Measurements from ENCODE around the gene GPHN. TPM values are rescaled to one million over a fixed set of nuclear protein-coding genes. Genes with fewer than 3 reads are reported as not detected.

GPHN gene
- total and polyA plus RNA-seq, 4 experiments from 2014 or later, result 9.0 to 18.8 (median 14.9) TPM

- Mint-ChIP-seq H3K36me3 (peaks cover 0 to 10% of the 10 kb centered on the region in 2 donors), H3K4me1 (peaks cover 21 to 43% (median 31%) of the 10 kb centered on the region in 4 donors), H3K27ac (no peak overlapping the region), H3K9me3 (no peaks in the 10 kb centered on the region), H3K27me3 (no peaks in the 10 kb centered on the region), H3K4me3 (peak overlapping the region in 1 of 8 donors; percentile 36)
- no peak overlapping the region for H3K4me3 ChIP-seq (ENCODE audit: low read length in 2 of 2)
- H3K4me1 ChIP-seq (ENCODE audit: insufficient read depth, low read length), result peaks cover 33% of the 10 kb centered on the region
- no peaks in the 10 kb centered on the region for H3K36me3 ChIP-seq (ENCODE audit: insufficient read depth, low read length)
- CTCF ChIA-PET (ENCODE audit: partially characterized antibody), result interaction anchor here (1.4 kb wide), 1 partner anchor 15 kb away, joined by 4 read pairs; no protein-coding TSS in a partner anchor
- POLR2A ChIA-PET (ENCODE audit: partially characterized antibody), result no interaction called here
- H3K9me3 ChIP-seq (ENCODE audit: control insufficient read depth in 1 of 2, low read length in 2 of 2), result no peaks in the 10 kb centered on the region
- H3K27ac ChIP-seq (ENCODE audit: low read depth, low read length), result no peak overlapping the region
- DNase-seq, result peak in 1 of 5 donors; percentile 8
- intact Hi-C loops (cut with micrococcal nuclease), result no loop called here
- no peaks in the 10 kb centered on the region for H3K27me3 ChIP-seq (ENCODE audit: insufficient read depth, low read length)
These were observed 3.9 kb downstream of the GPHN start for GRCh38 chr14:66511849-66512248.

- ChIA-PET CTCF (ENCODE audit: partially characterized antibody) (no interaction called here), POLR2A (ENCODE audit: partially characterized antibody) (no interaction called here)
- Histone ChIP-seq H3K9me3 (ENCODE audit: control insufficient read depth in 1 of 2, low read length in 2 of 2) (no peaks in the 10 kb centered on the region), H3K4me3 (ENCODE audit: low read length in 2 of 2) (no peak overlapping the region), H3K36me3 (ENCODE audit: insufficient read depth, low read length) (no peaks in the 10 kb centered on the region), H3K4me1 (ENCODE audit: insufficient read depth, low read length) (peaks cover 29% of the 10 kb centered on the region), H3K27me3 (ENCODE audit: insufficient read depth, low read length) (no peaks in the 10 kb centered on the region), H3K27ac (ENCODE audit: low read depth, low read length) (no peak overlapping the region)
- Mint-ChIP-seq H3K36me3 (no peaks in the 10 kb centered on the region), H3K4me1 (peaks cover 22 to 32% (median 25%) of the 10 kb centered on the region in 4 donors), H3K4me3 (no peak overlapping the region), H3K27ac (no peak overlapping the region), H3K27me3 (no peaks in the 10 kb centered on the region), H3K9me3 (peaks cover 0 to 5% (median 0%) of the 10 kb centered on the region in 8 donors)
- intact Hi-C loops (cut with micrococcal nuclease), result no loop called here
- DNase-seq, result no peak
These were observed 6.3 kb downstream of the GPHN start for GRCh38 chr14:66514213-66514612.

GRCh38 chr14:66530526-66530925 is 22.6 kb downstream of the GPHN start:
- Mint-ChIP-seq H3K27ac (no peak overlapping the region), H3K4me3 (no peak overlapping the region), H3K27me3 (no peaks in the 10 kb centered on the region), H3K9me3 (peaks cover 0 to 8% (median 2%) of the 10 kb centered on the region in 8 donors), H3K36me3 (peaks cover 0 to 4% of the 10 kb centered on the region in 2 donors), H3K4me1 (peaks cover 13 to 42% (median 25%) of the 10 kb centered on the region in 4 donors)
- Histone ChIP-seq H3K4me1 (ENCODE audit: insufficient read depth, low read length) (no peaks in the 10 kb centered on the region), H3K27ac (ENCODE audit: low read depth, low read length) (no peak overlapping the region), H3K9me3 (ENCODE audit: control insufficient read depth in 1 of 2, low read length in 2 of 2) (no peaks in the 10 kb centered on the region), H3K4me3 (ENCODE audit: low read length in 2 of 2) (no peak overlapping the region), H3K36me3 (ENCODE audit: insufficient read depth, low read length) (no peaks in the 10 kb centered on the region), H3K27me3 (ENCODE audit: insufficient read depth, low read length) (no peaks in the 10 kb centered on the region)
- POLR2A ChIA-PET (ENCODE audit: partially characterized antibody), result no interaction called here
- CTCF ChIA-PET (ENCODE audit: partially characterized antibody), result no interaction called here
- DNase-seq, result no peak
- intact Hi-C loops (cut with micrococcal nuclease), result no loop called here

GRCh38 chr14:66539034-66539433 is 31.1 kb downstream of the GPHN start:
- Mint-ChIP-seq H3K36me3 (no peaks in the 10 kb centered on the region), H3K27me3 (no peaks in the 10 kb centered on the region), H3K27ac (peak overlapping the region in 5 of 7 donors; percentile 5 to 39 (median 23)), H3K4me1 (peaks cover 21 to 32% (median 21%) of the 10 kb centered on the region in 4 donors), H3K9me3 (no peaks in the 10 kb centered on the region), H3K4me3 (peak overlapping the region in 6 of 8 donors; percentile 11 to 74 (median 37))
- peaks cover 19% of the 10 kb centered on the region for H3K4me1 ChIP-seq (ENCODE audit: insufficient read depth, low read length)
- POLR2A ChIA-PET (ENCODE audit: partially characterized antibody), result no interaction called here
- DNase-seq, result peak in 1 of 5 donors; percentile 4
- no peaks in the 10 kb centered on the region for H3K27me3 ChIP-seq (ENCODE audit: insufficient read depth, low read length)
- intact Hi-C loops (cut with micrococcal nuclease), result no loop called here
- no peaks in the 10 kb centered on the region for H3K9me3 ChIP-seq (ENCODE audit: control insufficient read depth in 1 of 2, low read length in 2 of 2)
- H3K27ac ChIP-seq (ENCODE audit: low read depth, low read length), result no peak overlapping the region
- no peaks in the 10 kb centered on the region for H3K36me3 ChIP-seq (ENCODE audit: insufficient read depth, low read length)
- CTCF ChIA-PET (ENCODE audit: partially characterized antibody), result interaction anchor here (0.8 to 0.9 kb wide), 2 partner anchors 25 to 179 kb away, joined by 3 read pairs; no protein-coding TSS in a partner anchor
- no peak overlapping the region for H3K4me3 ChIP-seq (ENCODE audit: low read length in 2 of 2)

- no peak for DNase-seq
- no peaks in the 10 kb centered on the region for H3K9me3 Mint-ChIP-seq
- POLR2A ChIA-PET (ENCODE audit: partially characterized antibody), result no interaction called here
These were observed 32.1 kb downstream of the GPHN start for GRCh38 chr14:66540038-66540437.

GRCh38 chr14:66541627-66542026 is 33.7 kb downstream of the GPHN start:
- no peak for DNase-seq
- Histone ChIP-seq H3K27me3 (ENCODE audit: insufficient read depth, low read length) (no peaks in the 10 kb centered on the region), H3K36me3 (ENCODE audit: insufficient read depth, low read length) (no peaks in the 10 kb centered on the region), H3K4me3 (ENCODE audit: low read length in 2 of 2) (no peak overlapping the region), H3K27ac (ENCODE audit: low read depth, low read length) (no peak overlapping the region), H3K9me3 (ENCODE audit: control insufficient read depth in 1 of 2, low read length in 2 of 2) (no peaks in the 10 kb centered on the region), H3K4me1 (ENCODE audit: insufficient read depth, low read length) (peaks cover 19% of the 10 kb centered on the region)
- Mint-ChIP-seq H3K36me3 (no peaks in the 10 kb centered on the region), H3K27me3 (no peaks in the 10 kb centered on the region), H3K27ac (peak overlapping the region in 2 of 7 donors; percentile 52 to 76), H3K9me3 (no peaks in the 10 kb centered on the region), H3K4me3 (no peak overlapping the region), H3K4me1 (peaks cover 16 to 26% (median 18%) of the 10 kb centered on the region in 4 donors)
- POLR2A ChIA-PET (ENCODE audit: partially characterized antibody), result no interaction called here
- CTCF ChIA-PET (ENCODE audit: partially characterized antibody), result no interaction called here
- intact Hi-C loops (cut with micrococcal nuclease), result no loop called here

More at GRCh38 chr14:66540038-66540437, 32.1 kb downstream of the GPHN start:
- intact Hi-C loops (cut with micrococcal nuclease), result no loop called here
- no peaks in the 10 kb centered on the region for H3K27me3 Mint-ChIP-seq
- Histone ChIP-seq H3K4me3 (ENCODE audit: low read length in 2 of 2) (no peak overlapping the region), H3K27ac (ENCODE audit: low read depth, low read length) (no peak overlapping the region), H3K27me3 (ENCODE audit: insufficient read depth, low read length) (no peaks in the 10 kb centered on the region), H3K4me1 (ENCODE audit: insufficient read depth, low read length) (peaks cover 19% of the 10 kb centered on the region), H3K9me3 (ENCODE audit: control insufficient read depth in 1 of 2, low read length in 2 of 2) (no peaks in the 10 kb centered on the region), H3K36me3 (ENCODE audit: insufficient read depth, low read length) (no peaks in the 10 kb centered on the region)
- H3K36me3 Mint-ChIP-seq, result no peaks in the 10 kb centered on the region
- CTCF ChIA-PET (ENCODE audit: partially characterized antibody), result interaction anchor here (0.9 kb wide), 1 partner anchor 24 kb away, joined by 3 read pairs; no protein-coding TSS in a partner anchor
- peaks cover 21 to 32% (median 21%) of the 10 kb centered on the region in 4 donors for H3K4me1 Mint-ChIP-seq
- H3K27ac Mint-ChIP-seq, result peak overlapping the region in 1 of 7 donors; percentile 54
- H3K4me3 Mint-ChIP-seq, result no peak overlapping the region

GRCh38 chr14:66543996-66544395 is 36.0 kb downstream of the GPHN start:
- Histone ChIP-seq H3K27me3 (ENCODE audit: insufficient read depth, low read length) (no peaks in the 10 kb centered on the region), H3K36me3 (ENCODE audit: insufficient read depth, low read length) (no peaks in the 10 kb centered on the region), H3K27ac (ENCODE audit: low read depth, low read length) (no peak overlapping the region), H3K9me3 (ENCODE audit: control insufficient read depth in 1 of 2, low read length in 2 of 2) (no peaks in the 10 kb centered on the region), H3K4me1 (ENCODE audit: insufficient read depth, low read length) (peaks cover 11% of the 10 kb centered on the region), H3K4me3 (ENCODE audit: low read length in 2 of 2) (no peak overlapping the region)
- POLR2A ChIA-PET (ENCODE audit: partially characterized antibody), result no interaction called here
- no peaks in the 10 kb centered on the region for H3K36me3 Mint-ChIP-seq
- H3K4me1 Mint-ChIP-seq, result peaks cover 8 to 11% (median 9%) of the 10 kb centered on the region in 4 donors
- CTCF ChIA-PET (ENCODE audit: partially characterized antibody), result no interaction called here
- intact Hi-C loops (cut with micrococcal nuclease), result no loop called here
- no peak for DNase-seq
- H3K9me3 Mint-ChIP-seq, result no peaks in the 10 kb centered on the region
- H3K27ac Mint-ChIP-seq, result no peak overlapping the region
- no peaks in the 10 kb centered on the region for H3K27me3 Mint-ChIP-seq
- no peak overlapping the region for H3K4me3 Mint-ChIP-seq

Data from CD4-positive, alpha-beta memory T cell (primary cell).